Activated CD4-positive, CD25-positive, alpha-beta regulatory T cell treated with anti-CD3 and anti-CD28 coated beads, Interleukin-2, amount 50 U/mL, for 16 hours (primary cell): ENCODE measurements around the gene TM7SF2.

ENCODE experiments used
- DNase-seq: peaks from one replicate; pipeline ENCODE4 v3.0.0-alpha.2; 2020; ENCODE audit warnings: low read depth, low spot score

The TM7SF2 gene

GRCh38 chr11:65111744-65112545 is at the start of gene TM7SF2:
TM7SF2 (plus strand) TSS chr11:65111872; CDS start chr11:65112016, 144 bp downstream.
- DNase-seq = peak; percentile 86

GRCh38 chr11:65063532-65063931 is 48.1 kb upstream of the TM7SF2 start:
- no peak for DNase-seq

GRCh38 chr11:65064847-65065240 is 46.8 kb upstream of the TM7SF2 start:
- no peak for DNase-seq

- DNase-seq = no peak
These were observed 45.8 kb upstream of the TM7SF2 start for GRCh38 chr11:65065851-65066250.

- no peak for DNase-seq
These were observed 45.4 kb upstream of the TM7SF2 start for GRCh38 chr11:65066315-65066714.

GRCh38 chr11:65066805-65067291 is 44.8 kb upstream of the TM7SF2 start:
- DNase-seq = no peak

- no peak for DNase-seq
These were observed 44.2 kb upstream of the TM7SF2 start for GRCh38 chr11:65067446-65067845.

- DNase-seq = no peak
These were observed 42.5 kb upstream of the TM7SF2 start for GRCh38 chr11:65069217-65069616.

- DNase-seq = no peak
These were observed 39.6 kb upstream of the TM7SF2 start for GRCh38 chr11:65071907-65072630.

- no peak for DNase-seq
These were observed 39.1 kb upstream of the TM7SF2 start for GRCh38 chr11:65072631-65072966.

- no peak for DNase-seq
These were observed 34.2 kb upstream of the TM7SF2 start for GRCh38 chr11:65077451-65077850.

- peak; percentile 39 for DNase-seq
These were observed 33.5 kb upstream of the TM7SF2 start for GRCh38 chr11:65078151-65078550.

- DNase-seq = no peak
These were observed 32.8 kb upstream of the TM7SF2 start for GRCh38 chr11:65078786-65079342.

- no peak for DNase-seq
These were observed 28.4 kb upstream of the TM7SF2 start for GRCh38 chr11:65083134-65083833.

- peak; percentile 94 for DNase-seq
These were observed 27.7 kb upstream of the TM7SF2 start, which contains the start of the genes CDCA5 and ZFPL1 for GRCh38 chr11:65083834-65084597. CDCA5 (minus strand) TSS chr11:65084040; CDS start chr11:65083978, 62 bp downstream. ZFPL1 (plus strand) TSS chr11:65084222; CDS start chr11:65084699, 477 bp downstream.

- DNase-seq = no peak
These were observed 26.9 kb upstream of the TM7SF2 start for GRCh38 chr11:65084598-65085375.

- DNase-seq = no peak
These were observed 26.2 kb upstream of the TM7SF2 start for GRCh38 chr11:65085446-65085845.

- DNase-seq = no peak
These were observed 24.9 kb upstream of the TM7SF2 start for GRCh38 chr11:65086809-65087208.

- DNase-seq = no peak
These were observed 24.5 kb upstream of the TM7SF2 start for GRCh38 chr11:65087216-65087615.

- DNase-seq = no peak
These were observed 23.8 kb upstream of the TM7SF2 start for GRCh38 chr11:65087827-65088226.
